B cell (primary cell): ENCODE measurements around the gene VRTN. TPM values are rescaled to one million over a fixed set of nuclear protein-coding genes. Genes with fewer than 3 reads are reported as not detected.
A peak's percentile ranks its signal among the peaks of the same experiment; 100 is the strongest.

Source experiments
- ATAC-seq: fragments of 200-7000 bp; cut with Tn5 transposase; one replicate; pipeline ENCODE4 v1.10.0; 2021; ENCODE audit warnings: low read depth, mild to moderate bottlenecking, moderate number of reproducible peaks, moderate library complexity
- CTCF ChIA-PET: fragments of 350-600 bp; sonication (Branson Sonifier 250); formaldehyde crosslinking; loops from one replicate; lab custom pipeline; 2021; ENCODE audit warnings: antibody characterized with exemption, inconsistent platforms; lab: Charles Lee
- POLR2A ChIA-PET: fragments of 350-600 bp; sonication (Branson Sonifier 250); formaldehyde crosslinking; loops from one replicate; lab custom pipeline; 2021; ENCODE audit warnings: antibody characterized with exemption; lab: Charles Lee
- DNase-seq: peaks from one replicate; pipeline ENCODE4 v3.0.0; 2013
- H2AFZ ChIP-seq: 2 replicates; pipeline ENCODE4 v1.6.1; 2012; ENCODE audit warnings: mild to moderate bottlenecking, low read depth, low read length; ENCODE audit not compliant: insufficient read depth, poor library complexity, severe bottlenecking
- H3K27ac ChIP-seq, 2 donors: 1 replicate in 1 of 2; 2 replicates in 1 of 2; pipeline ENCODE4 v1.5.1; 2012 to 2013; ENCODE audit warnings: low read length in 2 of 2, mild to moderate bottlenecking in 2 of 2, moderate library complexity in 1 of 2
- H3K27me3 ChIP-seq, 4 experiments: fragments of 200-600 bp in 1 of 4; sonication (generic) in 1 of 4; replicated peaks in 1 of 4; 1 replicate in 2 of 4; 2 replicates in 2 of 4; pipeline versions ENCODE4 v1.6.1 to v1.7.0; 2013 to 2016; ENCODE audit warnings: low read length in 3 of 4, mild to moderate bottlenecking in 2 of 4, mixed read lengths in 1 of 4, moderate library complexity in 1 of 4; ENCODE audit not compliant: insufficient read depth in 4 of 4, control insufficient read depth in 3 of 4; ENCODE audit errors: control extremely low read depth in 1 of 4
- H3K36me3 ChIP-seq, 2 experiments: replicated peaks in 1 of 2; 1 replicate in 1 of 2; 2 replicates in 1 of 2; pipeline versions ENCODE4 v1.6.1 to v1.7.1; 2013; ENCODE audit warnings: low read length in 1 of 2; ENCODE audit not compliant: insufficient read depth in 2 of 2, control insufficient read depth in 1 of 2; ENCODE audit errors: control extremely low read depth in 1 of 2, extremely low read depth in 1 of 2
- H3K4me1 ChIP-seq, 2 donors: fragments of 200-600 bp in 1 of 2; sonication (generic) in 1 of 2; 1 replicate in 1 of 2; 2 replicates in 1 of 2; pipeline versions ENCODE4 v1.5.1 to v1.6.1; 2013 to 2017; ENCODE audit warnings: low read length in 2 of 2; ENCODE audit not compliant: control insufficient read depth in 2 of 2, insufficient read depth in 2 of 2
- H3K4me2 ChIP-seq: replicated peaks from 2 replicates; pipeline ENCODE3; 2012; ENCODE audit warnings: mild to moderate bottlenecking, low read depth, low read length; ENCODE audit not compliant: poor library complexity, severe bottlenecking
- H3K4me3 ChIP-seq, 5 experiments: fragments of 200-600 bp in 1 of 5; sonication (generic) in 1 of 5; 1 replicate in 3 of 5; 2 replicates in 2 of 5; pipeline versions ENCODE4 v1.5.1 to v1.7.0; 2011 to 2016; ENCODE audit warnings: low read length in 4 of 5, mild to moderate bottlenecking in 4 of 5, low read depth in 2 of 5, control low read depth in 1 of 5, moderate library complexity in 1 of 5; ENCODE audit not compliant: insufficient read depth in 1 of 5; ENCODE audit errors: control extremely low read depth in 1 of 5, extremely low read depth in 1 of 5
- H3K79me2 ChIP-seq: fragments of 200-600 bp; sonication (generic); one replicate; pipeline ENCODE4 v1.6.0; 2016; ENCODE audit warnings: low read length; ENCODE audit not compliant: control insufficient read depth, insufficient read depth
- H3K9ac ChIP-seq: fragments of 200-600 bp; sonication (generic); 2 replicates; pipeline ENCODE4 v1.6.1; 2017; ENCODE audit warnings: mild to moderate bottlenecking, low read length, moderate library complexity
- H3K9me3 ChIP-seq, 3 donors: one replicate each; pipeline versions ENCODE4 v1.6.1 to v1.7.1; 2013; ENCODE audit warnings: low read length in 2 of 3; ENCODE audit not compliant: control insufficient read depth in 2 of 3, insufficient read depth in 1 of 3; ENCODE audit errors: control extremely low read depth in 1 of 3
- H4K20me1 ChIP-seq: 2 replicates; pipeline ENCODE4 v1.6.0; 2012; ENCODE audit warnings: mild to moderate bottlenecking, low read length; ENCODE audit not compliant: insufficient read depth, control insufficient read depth, poor library complexity, severe bottlenecking
- H3K27ac Mint-ChIP-seq: one replicate; pipeline ENCODE4 v1.8.0; 2021; ENCODE audit warnings: mixed read lengths
- H3K27me3 Mint-ChIP-seq: one replicate; pipeline ENCODE4 v1.8.0; 2021; ENCODE audit warnings: mixed read lengths
- H3K4me1 Mint-ChIP-seq: one replicate; pipeline ENCODE4 v1.8.0; 2021; ENCODE audit warnings: mixed read lengths
- H3K4me3 Mint-ChIP-seq: one replicate; pipeline ENCODE4 v1.8.0; 2021; ENCODE audit warnings: mixed read lengths
- H3K9me3 Mint-ChIP-seq: one replicate; pipeline ENCODE4 v1.8.0; 2022; ENCODE audit warnings: mixed read lengths; ENCODE audit not compliant: insufficient read depth
- EZH2 ChIP-seq: IDR thresholded peaks from 2 replicates; pipeline ENCODE4 v1.6.1; 2012; ENCODE audit warnings: borderline replicate concordance, low read depth, mild to moderate bottlenecking, moderate library complexity, low read length; ENCODE audit not compliant: insufficient read depth, poor library complexity, severe bottlenecking
- WGBS: methylation state at CpG from one replicate; pipeline ENCODE4 v1.1.5; 2013; ENCODE audit warnings: missing lambda C conversion rate; ENCODE audit not compliant: insufficient coverage; 5-methylcytosine and 5-hydroxymethylcytosine counted together
- intact Hi-C: fragments of 100-400 bp; cut with micrococcal nuclease; formaldehyde crosslinking; loops from one replicate; pipeline ENCODE4 v1.10.0; 2022
- polyA plus RNA-seq: library from polyadenylated mRNA; depleted of rRNA; stranded (reverse); fragments of >200 nt; gene quantifications from 2 replicates; pipeline ENCODE4 v1.2.3, GENCODE V29; 2012
- total RNA-seq, 2 donors: library from RNA; stranded (reverse); fragments of 120-200 nt in 1 of 2; gene quantifications; 1 replicate in 1 of 2; 2 replicates in 1 of 2; pipeline versions ENCODE4 v1.2.3 to v1.2.4, GENCODE V29; 2013 to 2022
- TF ChIP-seq, protein P1 (sequence below): fragments of 200-600 bp; IDR thresholded peaks from one replicate; pipeline ENCODE4 v1.8.0; 2022; ENCODE audit warnings: antibody characterized with exemption, mild to moderate bottlenecking

Gene VRTN
- total and polyA plus RNA-seq, 2 donors (not counting 1 experiment from before 2014, with no cell fraction given) = not detected

DNA sequence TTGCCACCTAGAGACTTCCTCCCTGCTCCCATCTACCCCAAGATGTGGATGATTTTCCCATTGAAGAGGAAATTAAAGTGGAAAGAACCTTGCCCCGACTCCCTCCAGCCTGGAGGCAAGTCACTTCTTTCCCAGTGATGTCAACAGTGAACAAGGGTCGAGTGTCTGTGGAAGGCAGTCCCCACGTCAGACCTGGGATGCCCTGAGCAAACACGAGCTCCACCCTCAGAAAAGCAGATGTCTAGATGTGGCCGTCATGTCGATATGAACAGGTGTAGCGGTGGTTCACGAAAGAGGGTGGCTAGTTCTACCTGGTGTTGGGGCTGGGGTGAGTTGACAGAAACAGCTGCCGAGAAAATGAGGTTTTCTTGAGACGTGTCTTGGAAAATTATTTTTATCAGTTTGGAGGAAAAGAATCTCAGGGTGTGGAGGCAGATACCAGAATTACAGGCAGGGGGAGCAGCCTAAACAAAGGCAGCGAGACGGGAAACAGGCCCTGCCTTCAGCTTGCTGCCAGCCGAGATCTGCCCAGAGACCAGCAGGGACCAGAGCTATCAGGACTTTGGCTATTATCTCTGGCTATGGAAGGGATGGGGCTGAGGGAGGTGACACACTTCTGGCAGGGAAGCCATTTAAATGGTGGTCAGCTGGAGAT lies 51.9 kb downstream of the VRTN start:
- Histone ChIP-seq H3K27ac (peak overlapping the region in 1 of 2 donors; percentile 92), H2AFZ (peak overlapping the region; percentile 75), H3K9me3 (no peaks in the 10 kb centered on the region), H3K4me2 (peak overlapping the region; percentile 84), H4K20me1 (no peaks in the 10 kb centered on the region), H3K9ac (no peak overlapping the region), H3K27me3 (no peaks in the 10 kb centered on the region), H3K4me1 (peaks cover 33 to 48% of the 10 kb centered on the region in 2 donors), H3K79me2 (no peaks in the 10 kb centered on the region), H3K36me3 (no peaks in the 10 kb centered on the region), H3K4me3 (no peak overlapping the region)
- 84% methylated on average over 12 of the region's 13 CpGs for WGBS
- no peaks in the 10 kb centered on the region for H3K9me3 Mint-ChIP-seq
- peak overlapping the region; percentile 97 for H3K4me3 Mint-ChIP-seq
- intact Hi-C loops = loop anchor here (5.0 kb wide), 2 partner anchors 143 to 1263 kb away; partner anchors contain the start of gene PSEN1
- H3K27me3 Mint-ChIP-seq = no peaks in the 10 kb centered on the region
- H3K27ac Mint-ChIP-seq = peak overlapping the region; percentile 100
- ChIA-PET POLR2A (no interaction called here), CTCF (interaction anchor here (1.1 to 3.5 kb wide), 3 partner anchors 36 to 93 kb away, joined by 4 to 17 read pairs (median 13); partner anchors contain the start of genes ISCA2 and NPC2)
- ATAC-seq (no peak), DNase-seq (peak; percentile 21)
- peaks cover 54% of the 10 kb centered on the region for H3K4me1 Mint-ChIP-seq
- TF ChIP-seq, protein P1, sequence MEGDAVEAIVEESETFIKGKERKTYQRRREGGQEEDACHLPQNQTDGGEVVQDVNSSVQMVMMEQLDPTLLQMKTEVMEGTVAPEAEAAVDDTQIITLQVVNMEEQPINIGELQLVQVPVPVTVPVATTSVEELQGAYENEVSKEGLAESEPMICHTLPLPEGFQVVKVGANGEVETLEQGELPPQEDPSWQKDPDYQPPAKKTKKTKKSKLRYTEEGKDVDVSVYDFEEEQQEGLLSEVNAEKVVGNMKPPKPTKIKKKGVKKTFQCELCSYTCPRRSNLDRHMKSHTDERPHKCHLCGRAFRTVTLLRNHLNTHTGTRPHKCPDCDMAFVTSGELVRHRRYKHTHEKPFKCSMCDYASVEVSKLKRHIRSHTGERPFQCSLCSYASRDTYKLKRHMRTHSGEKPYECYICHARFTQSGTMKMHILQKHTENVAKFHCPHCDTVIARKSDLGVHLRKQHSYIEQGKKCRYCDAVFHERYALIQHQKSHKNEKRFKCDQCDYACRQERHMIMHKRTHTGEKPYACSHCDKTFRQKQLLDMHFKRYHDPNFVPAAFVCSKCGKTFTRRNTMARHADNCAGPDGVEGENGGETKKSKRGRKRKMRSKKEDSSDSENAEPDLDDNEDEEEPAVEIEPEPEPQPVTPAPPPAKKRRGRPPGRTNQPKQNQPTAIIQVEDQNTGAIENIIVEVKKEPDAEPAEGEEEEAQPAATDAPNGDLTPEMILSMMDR = no peak
- TF ChIP-seq EZH2 = no peak
